Esophagus muscularis mucosa (tissue), 3 donors: ENCODE measurements around the gene NAV2.

ENCODE experiments used
- CTCF ChIP-seq, 3 experiments: fragments of 200-600 bp in 2 of 3; fragments of 450-650 bp in 1 of 3; sonication (generic) in 2 of 3; IDR thresholded peaks; one replicate each; pipeline ENCODE4 v1.5.1; 2017 to 2019; ENCODE audit warnings: antibody characterized with exemption in 3 of 3, mild to moderate bottlenecking in 2 of 3, moderate library complexity in 1 of 3
- POLR2A ChIP-seq: fragments of 450-650 bp; IDR thresholded peaks from one replicate; pipeline ENCODE4 v1.6.1; 2017; ENCODE audit warnings: antibody characterized with exemption, moderate library complexity, mild to moderate bottlenecking, low read depth
- POLR2AphosphoS5 ChIP-seq, 2 donors: sonication (generic); formaldehyde crosslinking; IDR thresholded peaks; one replicate each; pipeline ENCODE4 v1.6.1; 2017; ENCODE audit warnings: antibody characterized with exemption in 2 of 2

- TF ChIP-seq CTCF (IDR thresholded peaks at IDR 0.05): no peak
- no peak for TF ChIP-seq POLR2A
- no peak for TF ChIP-seq POLR2AphosphoS5 (IDR thresholded peaks at IDR 0.05)
Measured at GRCh38 chr11:19868871-19869270, 156.2 kb downstream of the NAV2 start.
